ENCODE measurements around the gene TNFSF12.

TNFSF12 gene

DNA sequence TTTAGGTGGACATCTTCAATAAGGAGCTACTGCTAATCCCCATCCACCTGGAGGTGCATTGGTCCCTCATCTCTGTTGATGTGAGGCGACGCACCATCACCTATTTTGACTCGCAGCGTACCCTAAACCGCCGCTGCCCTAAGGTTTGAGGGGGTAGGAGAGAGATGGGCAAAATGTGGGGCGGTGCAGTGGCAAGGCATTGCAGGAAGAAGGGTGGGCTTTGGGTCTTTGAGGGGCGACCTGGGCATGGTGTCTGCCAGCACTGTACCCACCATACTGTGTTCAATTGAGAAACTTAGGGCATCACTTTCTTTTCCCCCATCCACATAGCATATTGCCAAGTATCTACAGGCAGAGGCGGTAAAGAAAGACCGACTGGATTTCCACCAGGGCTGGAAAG is 21.5 kb downstream of the TNFSF12 start:
- no peak for DNase-seq (ENCODE audit: low read depth)

DNA sequence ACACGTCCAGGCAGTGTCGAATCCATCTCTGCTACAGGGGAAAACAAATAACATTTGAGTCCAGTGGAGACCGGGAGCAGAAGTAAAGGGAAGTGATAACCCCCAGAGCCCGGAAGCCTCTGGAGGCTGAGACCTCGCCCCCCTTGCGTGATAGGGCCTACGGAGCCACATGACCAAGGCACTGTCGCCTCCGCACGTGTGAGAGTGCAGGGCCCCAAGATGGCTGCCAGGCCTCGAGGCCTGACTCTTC is 23.4 kb downstream of the TNFSF12 start:
- DNase-seq (ENCODE audit: low read depth) = no peak

DNA sequence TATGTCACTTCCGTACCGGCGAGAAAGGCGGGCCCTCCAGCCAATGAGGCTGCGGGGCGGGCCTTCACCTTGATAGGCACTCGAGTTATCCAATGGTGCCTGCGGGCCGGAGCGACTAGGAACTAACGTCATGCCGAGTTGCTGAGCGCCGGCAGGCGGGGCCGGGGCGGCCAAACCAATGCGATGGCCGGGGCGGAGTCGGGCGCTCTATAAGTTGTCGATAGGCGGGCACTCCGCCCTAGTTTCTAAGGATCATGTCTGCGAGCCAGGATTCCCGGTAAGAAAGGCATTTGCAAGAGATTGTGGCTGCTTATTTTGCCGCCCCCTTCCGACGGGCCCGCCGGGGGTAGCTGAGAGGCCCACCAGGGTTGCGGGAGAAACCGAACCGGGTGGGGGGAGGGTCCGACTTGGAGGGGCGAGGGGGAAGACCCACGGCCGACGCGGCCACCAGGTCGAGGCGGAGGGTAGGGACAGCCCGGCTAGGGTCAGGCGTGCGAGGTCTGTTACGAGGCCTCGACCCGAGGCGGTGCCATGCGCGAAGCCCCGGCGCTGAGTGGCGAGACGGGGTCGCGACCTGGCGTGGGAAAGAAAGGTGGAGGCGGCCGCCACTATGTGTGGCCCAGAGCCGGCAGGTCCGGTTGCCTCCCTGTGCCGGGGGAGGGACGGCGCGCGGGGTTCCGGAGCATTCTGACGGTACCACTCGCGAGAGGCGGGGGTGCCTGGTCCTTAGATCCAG is 23.9 kb downstream of the TNFSF12 start:
- DNase-seq (ENCODE audit: low read depth) = peak; percentile 100

DNA sequence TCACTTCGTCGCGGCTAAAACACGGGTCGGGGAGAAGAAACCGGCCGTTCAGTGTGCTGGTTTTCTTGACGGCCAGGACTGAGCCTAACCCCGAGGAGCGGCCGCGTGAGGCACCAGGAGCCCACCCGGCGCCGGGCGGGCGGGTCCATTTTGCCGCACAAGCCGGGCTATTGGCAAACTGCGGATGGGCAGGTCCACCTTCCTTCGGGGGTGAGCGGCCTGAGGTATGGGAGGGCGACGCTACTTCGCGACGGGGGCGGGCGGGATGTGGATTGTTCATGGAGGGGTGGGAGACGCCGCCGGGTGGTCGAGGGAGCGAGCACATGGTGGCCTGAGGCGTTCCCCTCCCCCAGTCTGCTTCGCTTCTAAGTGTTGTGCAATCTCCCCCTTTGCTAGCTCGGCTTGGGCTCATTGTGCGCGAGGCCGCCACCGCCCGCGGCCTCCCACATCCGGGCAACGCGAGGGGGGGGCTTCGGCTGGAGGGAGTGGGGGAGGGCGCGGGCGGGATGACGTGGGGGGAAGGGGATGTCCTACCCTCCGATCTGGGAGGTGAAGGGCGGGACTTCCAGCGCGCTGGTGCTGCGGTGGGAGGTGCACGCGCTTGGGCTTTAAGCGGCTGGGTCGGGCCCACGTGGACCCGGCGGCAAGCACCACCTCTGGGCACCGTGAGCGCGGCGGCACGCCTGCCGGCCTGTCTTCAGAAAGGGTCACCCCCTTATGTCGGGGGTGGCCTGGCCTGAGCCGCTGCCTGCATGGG is 24.6 kb downstream of the TNFSF12 start:
- DNase-seq (ENCODE audit: low read depth) = peak; percentile 87

DNA sequence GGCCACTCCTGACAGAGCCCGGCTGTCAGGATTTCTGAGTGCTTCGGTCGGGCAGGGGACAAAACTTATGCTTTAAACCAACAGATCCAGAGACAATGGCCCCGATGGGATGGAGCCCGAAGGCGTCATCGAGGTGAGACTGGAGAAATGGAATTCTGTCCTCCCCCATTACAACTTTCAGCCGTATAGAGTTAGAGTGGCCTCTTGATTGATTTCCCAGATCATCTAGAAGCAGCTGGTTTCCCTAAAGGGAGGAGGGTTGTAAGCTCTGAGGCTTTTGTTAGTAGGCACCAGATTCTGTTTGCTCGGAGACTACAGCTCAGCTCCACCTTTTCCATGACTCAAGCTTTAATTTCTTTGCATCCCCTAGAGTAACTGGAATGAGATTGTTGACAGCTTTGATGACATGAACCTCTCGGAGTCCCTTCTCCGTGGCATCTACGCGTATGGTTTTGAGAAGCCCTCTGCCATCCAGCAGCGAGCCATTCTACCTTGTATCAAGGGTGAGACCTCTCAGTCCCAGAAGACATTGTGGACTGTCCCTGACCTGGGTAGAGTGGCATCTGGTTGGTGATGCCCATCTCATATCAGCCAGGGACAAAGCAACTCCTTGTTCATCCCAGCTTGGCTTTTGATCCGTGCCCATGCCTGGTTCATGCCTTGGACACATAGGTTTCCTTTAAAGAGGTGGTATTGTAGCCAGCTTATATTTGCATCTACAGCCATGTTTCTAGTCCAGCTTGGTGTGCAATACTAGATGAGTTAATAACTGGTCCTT is 25.5 kb downstream of the TNFSF12 start:
- DNase-seq (ENCODE audit: low read depth) = no peak

DNA sequence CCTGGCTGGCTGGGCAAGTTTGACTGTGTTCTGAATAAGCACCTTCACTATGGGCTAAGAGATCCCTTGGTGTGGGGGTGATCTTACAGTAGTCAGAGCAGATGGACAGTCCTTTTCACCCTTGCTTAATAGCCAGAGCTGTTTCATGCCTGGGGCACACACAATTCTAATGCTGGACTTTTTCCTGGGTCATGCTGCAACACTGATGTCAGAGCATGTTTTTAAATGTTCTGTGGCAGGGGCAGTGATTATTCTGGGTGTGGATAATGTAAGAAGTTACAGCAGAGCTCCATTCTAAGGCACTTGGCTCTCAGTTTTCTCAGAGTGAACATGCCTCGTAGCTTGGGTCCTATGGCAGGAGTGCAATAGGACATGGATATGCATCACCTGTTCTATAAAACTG is 26.6 kb downstream of the TNFSF12 start:
- no peak for DNase-seq (ENCODE audit: low read depth)

DNA sequence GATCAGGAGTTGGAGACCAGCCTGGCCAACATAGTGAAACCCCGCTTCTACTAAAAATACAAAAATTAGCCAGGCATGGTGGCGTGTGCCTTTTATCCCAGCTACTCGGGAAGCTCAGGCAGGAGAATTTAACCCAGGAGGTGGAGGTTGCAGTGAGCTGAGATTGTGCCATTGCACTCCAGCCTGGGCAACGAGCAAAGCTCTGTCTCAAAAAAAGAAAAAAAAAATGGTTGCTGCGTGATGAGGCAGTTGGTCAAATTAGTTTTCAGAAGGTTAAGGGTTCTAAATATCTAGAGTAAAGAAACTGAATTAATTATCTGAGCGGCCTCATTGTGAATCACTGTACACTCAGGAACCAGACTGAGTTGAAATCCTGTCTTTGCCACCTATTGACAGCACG is 27.1 kb downstream of the TNFSF12 start:
- DNase-seq (ENCODE audit: low read depth) = no peak

DNA sequence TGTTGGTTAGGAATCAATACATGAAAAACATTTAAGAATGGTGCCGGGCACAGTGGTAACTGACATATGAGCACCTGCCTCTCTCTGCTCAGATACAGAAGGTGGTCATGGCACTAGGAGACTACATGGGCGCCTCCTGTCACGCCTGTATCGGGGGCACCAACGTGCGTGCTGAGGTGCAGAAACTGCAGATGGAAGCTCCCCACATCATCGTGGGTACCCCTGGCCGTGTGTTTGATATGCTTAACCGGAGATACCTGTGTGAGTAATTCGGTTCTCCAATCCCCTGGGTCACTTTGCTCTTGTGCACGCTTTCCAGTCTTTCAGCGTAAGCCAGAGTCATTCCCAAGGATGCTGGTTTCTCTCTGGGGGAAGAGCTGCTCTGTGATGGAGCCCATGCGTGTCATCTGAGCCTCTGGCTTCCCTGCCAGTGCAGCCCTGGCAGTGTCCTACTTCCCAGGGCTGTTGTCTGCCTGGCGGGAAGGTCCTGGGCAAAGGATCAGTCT is 27.6 kb downstream of the TNFSF12 start:
- DNase-seq (ENCODE audit: low read depth) = no peak

DNA sequence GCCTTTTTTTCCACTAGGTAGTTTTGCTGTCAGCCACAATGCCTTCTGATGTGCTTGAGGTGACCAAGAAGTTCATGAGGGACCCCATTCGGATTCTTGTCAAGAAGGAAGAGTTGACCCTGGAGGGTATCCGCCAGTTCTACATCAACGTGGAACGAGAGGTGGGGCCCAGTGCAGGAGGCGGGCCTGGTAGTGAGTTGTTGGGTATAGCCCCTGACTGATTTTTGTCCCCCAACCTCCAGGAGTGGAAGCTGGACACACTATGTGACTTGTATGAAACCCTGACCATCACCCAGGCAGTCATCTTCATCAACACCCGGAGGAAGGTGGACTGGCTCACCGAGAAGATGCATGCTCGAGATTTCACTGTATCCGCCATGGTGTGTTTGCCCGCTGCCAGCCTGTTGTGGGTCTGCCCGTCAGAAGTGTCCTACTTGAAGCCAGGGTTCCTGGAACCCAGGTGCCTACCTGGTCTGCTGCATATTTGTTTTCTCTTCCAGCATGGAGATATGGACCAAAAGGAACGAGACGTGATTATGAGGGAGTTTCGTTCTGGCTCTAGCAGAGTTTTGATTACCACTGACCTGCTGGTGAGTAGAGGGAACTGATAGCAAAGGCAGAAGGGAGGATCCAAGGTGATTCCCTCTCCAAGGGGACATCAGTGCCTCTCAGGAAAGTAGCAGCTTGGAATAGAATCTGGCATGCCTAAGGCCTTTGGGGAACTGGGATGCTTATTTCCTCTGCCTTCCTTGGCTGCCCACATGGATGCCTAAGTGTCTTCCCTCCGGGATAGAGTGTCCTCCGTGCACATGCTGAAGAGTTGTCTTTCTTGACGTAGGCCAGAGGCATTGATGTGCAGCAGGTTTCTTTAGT is 28.7 kb downstream of the TNFSF12 start:
- no peak for DNase-seq (ENCODE audit: low read depth)

DNA sequence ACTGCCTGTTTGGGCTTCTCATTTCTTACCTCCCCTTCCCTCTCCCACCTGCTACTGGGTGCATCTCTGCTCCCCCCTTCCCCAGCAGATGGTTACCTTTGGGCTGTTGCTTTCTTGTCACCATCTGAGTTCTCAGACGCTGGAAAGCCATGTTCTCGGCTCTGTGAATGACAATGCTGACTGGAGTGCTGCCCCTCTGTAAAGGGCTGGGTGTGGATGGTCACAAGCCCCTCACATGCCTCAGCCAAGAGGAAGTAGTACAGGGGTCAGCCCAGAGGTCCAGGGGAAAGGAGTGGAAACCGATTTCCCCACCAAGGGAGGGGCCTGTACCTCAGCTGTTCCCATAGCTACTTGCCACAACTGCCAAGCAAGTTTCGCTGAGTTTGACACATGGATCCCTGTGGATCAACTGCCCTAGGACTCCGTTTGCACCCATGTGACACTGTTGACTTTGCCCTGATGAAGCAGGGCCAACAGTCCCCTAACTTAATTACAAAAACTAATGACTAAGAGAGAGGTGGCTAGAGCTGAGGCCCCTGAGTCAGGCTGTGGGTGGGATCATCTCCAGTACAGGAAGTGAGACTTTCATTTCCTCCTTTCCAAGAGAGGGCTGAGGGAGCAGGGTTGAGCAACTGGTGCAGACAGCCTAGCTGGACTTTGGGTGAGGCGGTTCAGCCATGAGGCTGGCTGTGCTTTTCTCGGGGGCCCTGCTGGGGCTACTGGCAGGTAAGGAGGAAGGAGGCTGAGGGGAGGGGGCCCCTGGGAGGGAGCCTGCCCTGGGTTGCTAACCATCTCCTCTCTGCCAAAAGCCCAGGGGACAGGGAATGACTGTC is 30.4 kb downstream of the TNFSF12 start, which contains the start of gene CD68:
Gene CD68, plus strand, starts transcription at position 638 of the 833 bp plus-strand sequence. Its CDS starts 40 bp downstream, at position 678.
- DNase-seq (ENCODE audit: low read depth) = no peak

DNA sequence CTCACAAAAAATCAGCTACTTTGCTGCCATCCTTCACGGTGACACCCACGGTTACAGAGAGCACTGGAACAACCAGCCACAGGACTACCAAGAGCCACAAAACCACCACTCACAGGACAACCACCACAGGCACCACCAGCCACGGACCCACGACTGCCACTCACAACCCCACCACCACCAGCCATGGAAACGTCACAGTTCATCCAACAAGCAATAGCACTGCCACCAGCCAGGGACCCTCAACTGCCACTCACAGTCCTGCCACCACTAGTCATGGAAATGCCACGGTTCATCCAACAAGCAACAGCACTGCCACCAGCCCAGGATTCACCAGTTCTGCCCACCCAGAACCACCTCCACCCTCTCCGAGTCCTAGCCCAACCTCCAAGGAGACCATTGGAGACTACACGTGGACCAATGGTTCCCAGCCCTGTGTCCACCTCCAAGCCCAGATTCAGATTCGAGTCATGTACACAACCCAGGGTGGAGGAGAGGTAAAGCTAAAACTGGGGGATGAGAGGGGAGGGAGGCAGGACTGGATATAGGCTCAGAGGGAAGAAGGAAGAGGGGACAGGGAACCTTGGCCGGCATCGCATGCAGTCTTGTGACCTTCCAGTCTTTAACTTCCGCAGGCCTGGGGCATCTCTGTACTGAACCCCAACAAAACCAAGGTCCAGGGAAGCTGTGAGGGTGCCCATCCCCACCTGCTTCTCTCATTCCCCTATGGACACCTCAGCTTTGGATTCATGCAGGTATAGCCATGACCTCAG is 31.2 kb downstream of the TNFSF12 start:
- DNase-seq (ENCODE audit: low read depth) = no peak

DNA sequence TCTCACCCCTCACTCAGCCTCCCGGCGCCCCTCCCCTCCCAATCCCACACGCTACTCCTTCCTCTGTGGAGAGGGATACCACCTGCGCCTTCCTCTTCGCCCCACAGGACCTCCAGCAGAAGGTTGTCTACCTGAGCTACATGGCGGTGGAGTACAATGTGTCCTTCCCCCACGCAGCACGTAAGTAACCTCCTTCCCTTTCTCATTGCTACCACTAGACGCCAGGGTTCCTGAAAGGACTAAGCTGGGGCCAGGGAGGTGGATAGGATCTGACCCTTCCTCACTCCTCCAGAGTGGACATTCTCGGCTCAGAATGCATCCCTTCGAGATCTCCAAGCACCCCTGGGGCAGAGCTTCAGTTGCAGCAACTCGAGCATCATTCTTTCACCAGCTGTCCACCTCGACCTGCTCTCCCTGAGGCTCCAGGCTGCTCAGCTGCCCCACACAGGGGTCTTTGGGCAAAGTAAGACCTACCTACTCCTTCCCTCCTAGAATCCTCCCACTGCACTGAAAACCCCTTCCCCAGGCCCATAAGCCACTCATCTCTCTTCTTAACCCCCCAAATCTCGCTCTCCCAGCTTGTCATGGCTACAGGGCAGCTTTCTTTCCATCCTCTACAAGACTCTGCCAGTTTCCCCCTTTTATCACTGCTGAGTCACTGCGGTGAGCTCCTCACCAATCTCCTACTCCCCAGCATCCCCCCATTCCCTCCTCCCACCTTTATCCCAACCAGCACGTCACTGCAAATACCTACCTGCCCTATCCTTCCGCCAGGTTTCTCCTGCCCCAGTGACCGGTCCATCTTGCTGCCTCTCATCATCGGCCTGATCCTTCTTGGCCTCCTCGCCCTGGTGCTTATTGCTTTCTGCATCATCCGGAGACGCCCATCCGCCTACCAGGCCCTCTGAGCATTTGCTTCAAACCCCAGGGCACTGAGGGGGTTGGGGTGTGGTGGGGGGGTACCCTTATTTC is 32.0 kb downstream of the TNFSF12 start:
- DNase-seq (ENCODE audit: low read depth) = no peak

DNA sequence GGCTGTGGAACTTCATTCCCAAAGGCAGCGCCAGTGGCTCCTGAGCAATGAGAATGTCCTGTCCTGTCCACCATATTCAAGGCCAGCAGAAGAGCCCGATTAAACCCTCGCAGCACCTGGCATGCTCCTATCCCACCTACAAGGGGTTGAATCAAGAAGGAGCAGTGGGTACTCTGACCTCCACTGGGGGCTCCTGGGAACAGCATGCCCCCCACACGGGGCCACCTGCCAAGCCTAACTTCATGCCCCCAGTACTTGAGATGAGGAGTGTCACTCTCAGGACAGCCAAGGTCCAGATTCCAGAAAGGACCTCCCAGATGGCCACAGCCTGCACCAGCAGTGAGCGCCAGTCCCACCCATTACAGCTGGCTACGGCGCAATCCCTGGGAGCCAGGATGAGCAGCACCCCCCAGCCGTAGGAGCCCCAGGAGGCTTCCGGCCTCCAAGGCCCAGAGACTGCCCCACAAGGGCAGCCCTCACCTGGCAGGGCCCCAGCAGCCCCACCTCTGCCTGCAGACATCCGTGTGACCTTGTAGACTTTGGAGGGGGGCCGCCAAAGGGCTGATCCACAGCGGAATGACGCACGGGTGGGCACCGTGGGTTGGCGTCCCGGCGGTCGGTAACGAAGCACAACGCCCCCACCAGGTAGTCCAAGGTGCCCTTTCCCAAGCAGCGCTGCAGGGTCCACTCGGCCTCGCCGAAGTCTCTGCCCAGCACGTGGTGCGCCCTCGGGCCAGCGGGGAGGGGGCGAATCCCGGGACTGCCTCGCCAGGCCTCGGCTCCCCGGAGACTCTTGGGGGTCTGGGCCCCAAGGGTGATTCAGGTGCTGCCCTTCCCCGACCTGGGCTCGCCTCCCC is 33.8 kb downstream of the TNFSF12 start:
- DNase-seq (ENCODE audit: low read depth) = no peak

DNA sequence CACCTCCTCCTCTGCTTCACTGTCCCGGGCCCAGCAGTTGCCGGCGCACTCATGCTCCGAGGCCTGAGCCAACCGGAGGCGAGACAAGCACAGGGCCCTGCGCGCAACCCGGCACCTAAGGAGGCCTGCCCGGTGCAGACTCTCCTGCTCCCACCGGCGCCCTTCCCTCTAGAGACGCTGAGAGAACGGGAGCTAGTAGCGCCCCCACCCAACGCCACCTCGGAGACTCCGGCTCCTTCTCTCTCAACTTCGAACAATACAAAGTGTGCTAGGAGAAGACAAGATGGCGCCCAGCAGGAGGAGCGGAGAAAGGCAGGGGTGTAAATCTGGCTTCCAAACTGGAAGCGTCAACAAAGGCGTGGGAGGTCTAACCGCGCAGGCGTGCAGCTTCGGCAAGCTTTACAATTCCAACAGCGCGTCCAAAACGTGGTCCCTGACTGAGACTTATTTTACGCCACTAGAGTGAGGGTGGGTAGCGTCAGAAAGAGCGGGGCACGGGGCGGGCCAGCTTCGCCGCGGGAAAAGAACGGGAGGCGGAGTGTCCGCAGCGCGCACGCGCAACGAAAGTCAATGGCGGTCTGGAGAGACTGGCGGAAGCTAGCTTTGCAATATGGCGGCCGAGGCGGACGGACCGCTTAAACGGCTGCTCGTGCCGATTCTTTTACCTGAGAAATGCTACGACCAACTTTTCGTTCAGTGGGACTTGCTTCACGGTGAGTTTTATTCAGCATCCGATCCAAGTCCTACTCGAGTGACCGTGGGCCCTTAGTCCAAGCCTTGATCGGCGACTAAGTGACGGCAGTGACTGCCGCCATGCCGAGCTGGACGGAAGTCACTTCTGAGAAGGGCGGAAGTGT is 34.6 kb downstream of the TNFSF12 start, which contains the start of gene MPDU1:
Gene MPDU1, plus strand, starts transcription at position 600 of the 857 bp plus-strand sequence. Its CDS starts 11 bp downstream, at position 611.
- DNase-seq (ENCODE audit: low read depth) = peak; percentile 89

DNA sequence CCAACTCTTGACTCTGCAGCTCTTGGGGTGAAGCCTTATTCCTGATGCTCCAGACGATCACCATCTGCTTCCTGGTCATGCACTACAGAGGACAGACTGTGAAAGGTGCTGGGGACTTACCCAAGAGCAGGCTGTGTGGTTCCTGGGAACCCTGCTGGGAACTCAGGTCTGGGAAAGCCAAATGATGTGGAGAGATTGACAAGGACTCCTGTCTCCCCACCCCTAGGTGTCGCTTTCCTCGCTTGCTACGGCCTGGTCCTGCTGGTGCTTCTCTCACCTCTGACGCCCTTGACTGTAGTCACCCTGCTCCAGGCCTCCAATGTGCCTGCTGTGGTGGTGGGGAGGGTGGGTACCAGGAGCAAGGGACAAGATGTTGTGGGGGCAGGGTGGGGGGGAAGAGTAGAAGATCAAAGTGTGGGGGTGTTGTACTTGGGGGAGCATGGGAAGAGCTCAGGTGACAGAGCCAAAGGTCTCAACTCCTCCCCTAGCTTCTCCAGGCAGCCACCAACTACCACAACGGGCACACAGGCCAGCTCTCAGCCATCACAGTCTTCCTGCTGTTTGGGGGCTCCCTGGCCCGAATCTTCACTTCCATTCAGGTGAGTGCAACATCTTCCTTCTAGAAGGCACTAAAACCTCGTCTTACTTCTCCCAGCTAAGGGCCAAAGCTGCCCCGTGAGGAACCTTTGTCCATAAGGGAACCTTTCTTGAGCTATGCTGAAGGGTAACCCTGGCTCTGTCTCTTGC is 38.0 kb downstream of the TNFSF12 start:
- DNase-seq (ENCODE audit: low read depth) = no peak
